Duodenal mucosa (tissue), 2 donors: ENCODE results near the gene FAM228B.
"Not testable (repeated sequence)": the region's sequence is repeated elsewhere in the genome, so short reads cannot be mapped to it uniquely, and the experiment has no call there.

ENCODE experiments used
- H3K27ac ChIP-seq: one replicate; pipeline ENCODE4 v1.7.0; 2013; ENCODE audit warnings: low read depth, low read length
- H3K27me3 ChIP-seq, 2 donors: one replicate each; pipeline ENCODE4 v1.7.0; 2013; ENCODE audit warnings: low read length in 2 of 2, control low read depth in 1 of 2; ENCODE audit not compliant: insufficient read depth in 2 of 2, control insufficient read depth in 1 of 2
- H3K36me3 ChIP-seq, 2 donors: one replicate each; pipeline ENCODE4 v1.7.0; 2013; ENCODE audit warnings: low read length in 2 of 2, control low read depth in 1 of 2; ENCODE audit not compliant: insufficient read depth in 2 of 2, control insufficient read depth in 1 of 2
- H3K4me1 ChIP-seq, 2 donors: one replicate each; pipeline ENCODE4 v1.7.0; 2013; ENCODE audit warnings: low read length in 2 of 2, control low read depth in 1 of 2; ENCODE audit not compliant: insufficient read depth in 2 of 2, control insufficient read depth in 1 of 2
- H3K4me3 ChIP-seq, 2 donors: one replicate each; pipeline ENCODE4 v1.7.0; 2013; ENCODE audit warnings: low read length in 2 of 2, low read depth in 1 of 2
- H3K9ac ChIP-seq, 2 donors: one replicate each; pipeline ENCODE4 v1.7.0; 2013; ENCODE audit warnings: low read length in 2 of 2, low read depth in 1 of 2
- H3K9me3 ChIP-seq, 2 donors: one replicate each; pipeline ENCODE4 v1.7.0; 2013; ENCODE audit warnings: low read length in 2 of 2, control low read depth in 1 of 2; ENCODE audit not compliant: control insufficient read depth in 1 of 2

FAM228B gene

DNA sequence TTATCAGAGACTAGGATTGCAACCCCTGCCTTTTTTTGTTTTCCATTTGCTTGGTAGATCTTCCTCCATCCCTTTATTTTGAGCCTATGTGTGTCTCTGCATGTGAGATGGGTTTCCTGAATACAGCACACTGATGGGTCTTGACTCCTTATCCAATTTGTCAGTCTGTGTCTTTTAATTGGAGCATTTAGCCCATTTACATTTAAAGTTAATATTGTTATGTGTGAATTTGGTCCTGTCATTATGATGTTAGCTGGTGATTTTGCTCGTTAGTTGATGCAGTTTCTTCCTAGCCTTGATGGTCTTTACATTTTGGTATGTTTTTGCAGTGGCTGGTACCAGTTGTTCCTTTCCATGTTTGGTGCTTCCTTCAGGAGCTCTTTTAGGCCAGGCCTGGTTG, 73.9 kb downstream of the FAM228B start:
- not testable (repeated sequence) for H3K4me3 ChIP-seq, H3K4me1 ChIP-seq, H3K9ac ChIP-seq, H3K27ac ChIP-seq, H3K36me3 ChIP-seq, H3K27me3 ChIP-seq, H3K9me3 ChIP-seq

DNA sequence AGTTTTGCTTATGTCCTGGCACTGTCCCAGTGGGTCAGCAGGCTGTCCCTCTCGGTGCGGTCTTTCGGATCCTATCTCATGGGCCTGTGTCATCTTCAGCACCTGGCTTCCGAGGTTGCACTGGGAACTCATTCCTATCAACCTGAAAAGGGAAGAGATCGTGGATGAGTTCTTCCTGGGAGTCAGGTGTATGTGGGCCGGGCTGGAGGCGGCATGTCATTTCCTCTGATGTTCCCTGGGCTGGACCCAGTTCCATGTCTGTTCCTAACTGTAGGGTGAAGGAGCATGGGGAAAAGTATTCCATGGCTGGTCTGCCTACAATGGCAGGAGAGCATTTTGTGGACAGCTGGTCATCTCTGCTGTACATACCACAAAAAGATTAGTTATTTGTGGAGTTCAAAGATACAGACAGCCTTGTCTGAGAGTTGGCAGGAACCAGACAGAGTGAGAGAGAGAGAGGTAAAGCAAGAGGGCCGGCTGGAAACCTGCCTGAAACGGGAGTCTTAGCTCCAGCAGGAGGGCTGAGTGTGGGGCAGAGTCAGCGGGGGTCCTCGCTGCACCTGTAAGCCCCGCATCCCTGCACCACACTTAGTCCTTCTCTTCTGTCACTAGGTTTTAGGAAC, 76.8 kb downstream of the FAM228B start:
- no peak overlapping the region for H3K4me3 ChIP-seq
- no peaks in the 10 kb centered on the region for H3K27me3 ChIP-seq
- H3K9me3 ChIP-seq, result no peaks in the 10 kb centered on the region
- peaks cover 11 to 28% of the 10 kb centered on the region in 2 donors for H3K36me3 ChIP-seq
- no peaks in the 10 kb centered on the region for H3K4me1 ChIP-seq
- no peak overlapping the region for H3K27ac ChIP-seq
- H3K9ac ChIP-seq, result no peak overlapping the region

DNA sequence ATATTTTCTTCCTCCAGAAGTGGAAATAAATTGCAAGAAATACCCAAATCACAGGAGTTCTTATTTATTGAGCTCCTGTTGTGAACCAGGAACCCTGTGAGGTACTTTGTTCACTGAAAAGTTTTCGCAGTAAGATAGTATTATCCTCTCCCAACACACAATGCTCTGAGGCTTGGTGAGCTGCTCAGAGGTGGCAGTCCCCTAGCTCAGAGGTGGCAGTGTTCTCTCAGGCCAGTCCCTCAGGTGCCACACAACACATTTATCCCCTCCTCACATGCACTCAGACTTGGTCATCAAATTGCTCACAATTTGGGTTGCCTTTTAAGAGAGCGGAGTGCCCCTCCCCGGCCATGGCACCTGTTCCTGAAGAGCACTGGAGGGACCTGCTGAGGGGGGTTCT, 77.5 kb downstream of the FAM228B start:
- no peaks in the 10 kb centered on the region for H3K9me3 ChIP-seq
- no peak overlapping the region for H3K9ac ChIP-seq
- no peak overlapping the region for H3K27ac ChIP-seq
- H3K4me3 ChIP-seq, result no peak overlapping the region
- no peaks in the 10 kb centered on the region for H3K27me3 ChIP-seq
- no peaks in the 10 kb centered on the region for H3K4me1 ChIP-seq
- peaks cover 14 to 34% of the 10 kb centered on the region in 2 donors for H3K36me3 ChIP-seq

GRCh38 chr2:24203029-24203786, 79.9 kb downstream of the FAM228B start:
- Histone ChIP-seq H3K4me1 (no peaks in the 10 kb centered on the region), H3K27me3 (no peaks in the 10 kb centered on the region), H3K36me3 (peaks cover 16 to 50% of the 10 kb centered on the region in 2 donors)

DNA sequence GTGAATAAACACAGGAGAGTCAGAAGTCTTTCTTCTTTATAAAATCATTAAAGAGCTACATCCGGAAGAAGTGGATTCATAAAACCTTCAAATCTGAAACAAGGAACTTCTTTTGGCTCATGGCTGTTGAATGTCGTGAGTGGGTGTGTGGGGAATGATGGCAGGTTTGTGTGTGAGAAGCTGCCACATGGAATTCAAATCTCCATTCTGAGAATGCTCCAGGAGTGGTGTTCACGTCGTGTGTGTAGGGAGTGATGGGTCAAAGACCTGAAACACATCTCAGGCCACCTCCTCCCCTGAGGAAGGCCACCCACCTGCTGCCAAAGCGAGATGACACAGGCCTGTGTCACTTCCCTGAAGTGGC, 80.5 kb downstream of the FAM228B start:
- H3K9me3 ChIP-seq, result no peaks in the 10 kb centered on the region
- no peaks in the 10 kb centered on the region for H3K27me3 ChIP-seq
- no peaks in the 10 kb centered on the region for H3K4me1 ChIP-seq
- no peak overlapping the region for H3K4me3 ChIP-seq
- H3K9ac ChIP-seq, result no peak overlapping the region
- H3K36me3 ChIP-seq, result peaks cover 16 to 56% of the 10 kb centered on the region in 2 donors
- H3K27ac ChIP-seq, result no peak overlapping the region

More at GRCh38 chr2:24203029-24203786, 79.9 kb downstream of the FAM228B start:
- H3K9me3 ChIP-seq, result no peaks in the 10 kb centered on the region
- no peak overlapping the region for H3K4me3 ChIP-seq
- no peak overlapping the region for H3K9ac ChIP-seq
- no peak overlapping the region for H3K27ac ChIP-seq

DNA sequence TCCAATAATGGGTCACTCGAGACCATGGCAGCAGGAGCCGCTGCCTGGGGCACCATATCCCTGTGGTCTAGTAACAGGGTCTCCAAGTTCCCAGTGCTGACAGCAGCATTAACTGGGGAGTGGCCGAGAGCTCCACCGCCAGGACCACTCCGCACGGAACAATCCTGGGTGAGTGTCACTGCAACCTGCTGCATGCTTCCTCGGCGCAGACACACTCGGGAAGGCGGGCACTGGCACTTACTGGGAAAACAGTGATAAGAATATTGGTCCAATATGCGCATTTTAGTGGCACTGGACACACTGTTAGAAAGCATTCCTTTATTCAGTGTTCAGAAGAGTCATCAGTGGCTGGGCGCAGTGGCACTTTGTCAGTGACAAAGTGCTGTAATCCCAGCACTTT, 81.2 kb downstream of the FAM228B start:
- H3K27me3 ChIP-seq, result no peaks in the 10 kb centered on the region

DNA sequence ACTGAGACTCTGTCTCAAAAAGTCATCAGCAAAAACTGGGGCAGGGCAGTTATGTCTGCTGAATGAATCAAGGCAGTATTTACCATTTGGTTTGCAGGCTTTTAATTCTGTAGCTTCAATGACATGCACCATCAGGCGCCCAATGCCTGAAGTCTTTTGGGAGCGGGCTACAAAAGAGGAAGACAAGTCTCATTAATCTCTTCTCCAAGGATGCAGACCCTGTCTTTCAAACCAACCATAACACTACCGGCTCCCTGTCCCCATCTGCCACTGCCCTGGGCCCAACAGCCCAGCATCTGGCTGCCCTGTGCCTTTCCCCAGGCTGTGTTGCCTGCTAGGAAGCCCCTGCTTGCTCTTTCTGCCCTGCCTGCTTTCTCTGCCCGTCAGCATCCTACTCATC, 81.9 kb downstream of the FAM228B start:
- Histone ChIP-seq H3K27ac (no peak overlapping the region), H3K9ac (no peak overlapping the region), H3K36me3 (peaks cover 25 to 70% of the 10 kb centered on the region in 2 donors), H3K9me3 (no peaks in the 10 kb centered on the region), H3K4me1 (no peaks in the 10 kb centered on the region), H3K4me3 (no peak overlapping the region), H3K27me3 (no peaks in the 10 kb centered on the region)

More for the DNA sequence above, 81.2 kb downstream of the FAM228B start:
- Histone ChIP-seq H3K27ac (no peak overlapping the region), H3K4me1 (no peaks in the 10 kb centered on the region), H3K9ac (no peak overlapping the region), H3K9me3 (no peaks in the 10 kb centered on the region), H3K4me3 (no peak overlapping the region), H3K36me3 (peaks cover 22 to 63% of the 10 kb centered on the region in 2 donors)

- Histone ChIP-seq H3K36me3 (peaks cover 27 to 77% of the 10 kb centered on the region in 2 donors), H3K27me3 (no peaks in the 10 kb centered on the region), H3K27ac (no peak overlapping the region), H3K9ac (no peak overlapping the region), H3K4me3 (no peak overlapping the region), H3K9me3 (no peaks in the 10 kb centered on the region), H3K4me1 (no peaks in the 10 kb centered on the region)
Measured at GRCh38 chr2:24206242-24206641, 83.0 kb downstream of the FAM228B start.

DNA sequence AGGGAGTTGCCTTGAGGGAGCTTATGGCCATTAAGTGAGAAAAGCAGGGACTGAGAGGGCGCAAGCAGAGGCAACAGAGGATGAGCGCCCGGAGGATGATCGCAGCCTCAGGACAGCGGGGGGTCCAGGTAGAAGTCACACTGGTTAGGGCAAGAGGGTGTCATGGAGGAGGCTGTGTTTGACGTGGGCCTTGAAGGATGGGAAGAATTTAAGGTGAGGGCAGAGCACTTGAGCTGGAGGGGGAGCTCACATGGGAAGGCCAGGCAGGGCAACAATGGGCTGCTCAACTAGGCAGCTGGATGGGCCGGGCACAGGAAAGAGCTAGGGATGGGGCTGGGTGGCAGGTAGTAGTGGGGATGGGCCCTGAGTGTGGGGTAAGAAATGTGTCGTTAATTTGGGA, 83.4 kb downstream of the FAM228B start:
- Histone ChIP-seq H3K27ac (no peak overlapping the region), H3K4me3 (no peak overlapping the region), H3K4me1 (no peaks in the 10 kb centered on the region), H3K9me3 (no peaks in the 10 kb centered on the region), H3K27me3 (no peaks in the 10 kb centered on the region), H3K36me3 (peaks cover 27 to 78% of the 10 kb centered on the region in 2 donors), H3K9ac (no peak overlapping the region)

DNA sequence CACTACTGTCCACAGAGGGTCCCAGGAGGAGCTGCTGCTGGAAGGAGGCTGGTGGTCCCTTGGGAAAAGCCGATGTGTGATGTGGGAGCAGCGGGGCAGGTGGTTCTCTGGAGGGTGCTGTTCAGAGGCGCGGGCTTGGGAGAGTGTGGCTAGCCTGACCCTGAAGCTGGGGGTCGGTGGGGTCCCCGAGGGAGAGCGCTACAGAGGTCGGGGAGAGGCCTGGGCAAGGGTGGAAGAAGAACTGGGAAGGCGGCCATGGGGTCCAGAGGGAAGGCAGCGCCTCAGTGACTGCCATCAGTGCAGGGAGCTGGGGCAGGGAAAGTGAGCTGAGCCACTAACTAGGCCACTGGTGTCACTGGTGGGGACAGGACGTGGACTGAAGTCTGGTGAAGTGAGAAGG, 84.1 kb downstream of the FAM228B start:
- no peaks in the 10 kb centered on the region for H3K4me1 ChIP-seq
- no peaks in the 10 kb centered on the region for H3K27me3 ChIP-seq
- H3K27ac ChIP-seq, result no peak overlapping the region
- H3K36me3 ChIP-seq, result peaks cover 27 to 84% of the 10 kb centered on the region in 2 donors
- no peaks in the 10 kb centered on the region for H3K9me3 ChIP-seq
- no peak overlapping the region for H3K4me3 ChIP-seq
- H3K9ac ChIP-seq, result no peak overlapping the region
